Progenitor cell of endocrine pancreas (in vitro differentiated cells): ENCODE data around the gene ABI3BP. TPM values are rescaled to one million over a fixed set of nuclear protein-coding genes. Genes with fewer than 3 reads are reported as not detected.

ENCODE experiments used
- DNase-seq: peaks from one replicate; pipeline ENCODE4 v3.0.0; 2021; ENCODE audit warnings: low spot score; ENCODE audit not compliant: unreplicated experiment
- H3K27ac Mint-ChIP-seq: 2 replicates; pipeline ENCODE4 v1.8.0; 2021; ENCODE audit warnings: mild to moderate bottlenecking, moderate library complexity, mixed read lengths
- H3K27me3 Mint-ChIP-seq: 2 replicates; pipeline ENCODE4 v1.8.0; 2021; ENCODE audit warnings: mixed read lengths
- H3K36me3 Mint-ChIP-seq: 2 replicates; pipeline ENCODE4 v1.8.0; 2022; ENCODE audit warnings: mixed read lengths; ENCODE audit not compliant: insufficient read depth
- H3K4me1 Mint-ChIP-seq: 2 replicates; pipeline ENCODE4 v1.8.0; 2021; ENCODE audit warnings: low read depth, mixed read lengths
- H3K4me3 Mint-ChIP-seq: 2 replicates; pipeline ENCODE4 v1.8.0; 2021; ENCODE audit warnings: low read depth, mild to moderate bottlenecking, moderate library complexity, mixed read lengths
- H3K9me3 Mint-ChIP-seq: 2 replicates; pipeline ENCODE4 v1.8.0; 2021; ENCODE audit warnings: low read depth, mixed read lengths
- total RNA-seq: library from RNA; stranded (reverse); gene quantifications from 2 replicates; pipeline ENCODE4 v1.2.1, GENCODE V29; 2021
- TF ChIP-seq, protein P1 (sequence below): fragments of 200-600 bp; sonication (generic); IDR thresholded peaks from one replicate; pipeline ENCODE4 v1.5.0; 2021; ENCODE audit warnings: antibody characterized with exemption, mild to moderate bottlenecking; ENCODE audit not compliant: unreplicated experiment

The ABI3BP gene
- total RNA-seq, 1 donor from 2014 or later = not detected

DNA sequence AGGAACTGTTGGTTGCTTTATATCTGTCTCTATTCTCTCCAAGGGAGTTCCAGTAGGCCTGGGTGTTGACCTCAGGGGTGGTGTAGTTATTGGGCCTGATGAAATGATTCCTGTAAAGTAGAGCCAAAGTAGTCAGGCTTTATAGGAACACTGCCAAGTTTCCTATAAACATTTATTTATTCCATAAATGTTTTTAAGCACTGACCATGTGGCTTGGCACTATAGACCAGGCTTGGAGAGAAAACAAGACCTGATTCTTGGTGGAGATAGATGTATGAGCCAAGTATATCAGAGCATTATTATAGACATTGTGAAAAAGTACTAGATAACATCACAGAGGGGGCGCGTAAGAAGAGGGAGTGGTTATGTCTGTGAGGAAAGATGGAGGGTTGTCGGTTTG is 218.0 kb downstream of the ABI3BP start:
- no peak overlapping the region for H3K27ac Mint-ChIP-seq
- no peaks in the 10 kb centered on the region for H3K9me3 Mint-ChIP-seq
- H3K27me3 Mint-ChIP-seq = no peaks in the 10 kb centered on the region
- no peak for DNase-seq
- H3K4me1 Mint-ChIP-seq = no peaks in the 10 kb centered on the region
- TF ChIP-seq, protein P1, sequence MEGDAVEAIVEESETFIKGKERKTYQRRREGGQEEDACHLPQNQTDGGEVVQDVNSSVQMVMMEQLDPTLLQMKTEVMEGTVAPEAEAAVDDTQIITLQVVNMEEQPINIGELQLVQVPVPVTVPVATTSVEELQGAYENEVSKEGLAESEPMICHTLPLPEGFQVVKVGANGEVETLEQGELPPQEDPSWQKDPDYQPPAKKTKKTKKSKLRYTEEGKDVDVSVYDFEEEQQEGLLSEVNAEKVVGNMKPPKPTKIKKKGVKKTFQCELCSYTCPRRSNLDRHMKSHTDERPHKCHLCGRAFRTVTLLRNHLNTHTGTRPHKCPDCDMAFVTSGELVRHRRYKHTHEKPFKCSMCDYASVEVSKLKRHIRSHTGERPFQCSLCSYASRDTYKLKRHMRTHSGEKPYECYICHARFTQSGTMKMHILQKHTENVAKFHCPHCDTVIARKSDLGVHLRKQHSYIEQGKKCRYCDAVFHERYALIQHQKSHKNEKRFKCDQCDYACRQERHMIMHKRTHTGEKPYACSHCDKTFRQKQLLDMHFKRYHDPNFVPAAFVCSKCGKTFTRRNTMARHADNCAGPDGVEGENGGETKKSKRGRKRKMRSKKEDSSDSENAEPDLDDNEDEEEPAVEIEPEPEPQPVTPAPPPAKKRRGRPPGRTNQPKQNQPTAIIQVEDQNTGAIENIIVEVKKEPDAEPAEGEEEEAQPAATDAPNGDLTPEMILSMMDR = no peak
- H3K4me3 Mint-ChIP-seq = no peak overlapping the region
- H3K36me3 Mint-ChIP-seq = no peaks in the 10 kb centered on the region

DNA sequence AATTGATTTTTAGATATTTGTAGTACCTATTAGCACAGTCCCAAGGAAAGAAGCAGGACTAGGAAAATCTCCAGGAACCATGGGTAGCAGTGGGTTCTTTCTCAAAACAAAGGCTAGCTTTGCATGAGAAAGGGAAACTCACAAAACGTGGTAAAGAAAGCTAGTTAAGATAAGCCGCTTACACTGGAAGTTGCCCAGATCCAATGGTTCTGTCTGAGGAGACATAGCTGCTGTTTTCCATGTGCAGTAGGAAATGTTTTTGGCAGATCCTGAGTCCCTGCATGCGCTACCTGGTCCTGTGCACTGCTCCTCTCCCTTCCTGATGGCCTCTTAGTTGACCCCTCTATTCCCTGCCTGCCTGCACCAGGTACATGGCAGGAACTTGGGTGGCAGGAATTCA is 223.5 kb downstream of the ABI3BP start:
- no peak for DNase-seq
- H3K27me3 Mint-ChIP-seq = peaks cover 1% of the 10 kb centered on the region
- no peaks in the 10 kb centered on the region for H3K9me3 Mint-ChIP-seq
- TF ChIP-seq, protein P1 = no peak
- no peaks in the 10 kb centered on the region for H3K36me3 Mint-ChIP-seq
- no peak overlapping the region for H3K27ac Mint-ChIP-seq
- no peaks in the 10 kb centered on the region for H3K4me1 Mint-ChIP-seq
- H3K4me3 Mint-ChIP-seq = no peak overlapping the region

DNA sequence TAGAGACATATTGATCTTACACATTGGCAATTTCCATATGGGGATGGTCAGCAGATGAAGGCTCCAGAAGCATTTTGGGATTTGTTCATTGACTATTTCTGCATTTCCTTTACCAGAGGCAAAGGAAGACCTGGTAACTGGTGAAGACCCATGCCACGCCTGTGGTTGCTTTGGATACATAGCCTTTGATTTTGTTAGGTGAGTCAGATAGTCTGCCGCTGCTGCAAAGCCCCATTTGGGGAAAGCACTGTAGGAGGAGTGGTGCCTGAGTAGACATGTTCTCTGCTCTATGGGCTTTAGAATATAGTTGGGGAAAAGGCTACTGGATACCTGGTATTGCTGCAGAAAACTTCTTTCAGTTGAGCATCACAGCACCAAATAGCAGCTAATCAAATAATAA is 227.2 kb downstream of the ABI3BP start:
- Mint-ChIP-seq H3K27me3 (peaks cover 2% of the 10 kb centered on the region), H3K4me1 (no peaks in the 10 kb centered on the region), H3K9me3 (no peaks in the 10 kb centered on the region), H3K27ac (no peak overlapping the region), H3K36me3 (no peaks in the 10 kb centered on the region), H3K4me3 (no peak overlapping the region)
- DNase-seq = no peak
- TF ChIP-seq, protein P1 = no peak

DNA sequence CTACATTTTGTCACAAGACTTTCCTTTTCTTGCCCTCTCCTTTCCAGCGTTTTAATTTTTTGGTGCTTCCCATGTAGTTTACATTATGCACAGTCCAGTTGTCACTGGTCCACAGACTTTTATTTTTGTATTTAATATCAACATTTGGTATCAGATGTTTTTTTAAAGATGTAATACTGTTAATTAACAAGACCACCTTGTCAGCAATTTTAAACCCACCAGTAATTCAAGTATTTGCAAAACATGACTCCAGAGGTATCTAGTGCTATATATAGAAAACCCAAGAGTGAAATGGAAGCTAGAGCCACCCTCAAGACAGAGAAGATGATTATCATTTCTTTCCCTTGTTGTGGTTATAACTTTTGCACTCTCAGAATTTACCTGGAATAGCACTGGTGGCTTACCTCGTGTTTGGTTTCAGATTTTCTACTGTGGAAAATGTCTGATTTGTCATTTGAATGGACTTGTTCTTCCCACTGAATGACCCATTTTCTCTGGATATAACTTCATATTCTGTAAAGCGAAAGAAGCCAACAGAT is 227.7 kb downstream of the ABI3BP start:
- Mint-ChIP-seq H3K27ac (no peak overlapping the region), H3K36me3 (no peaks in the 10 kb centered on the region), H3K4me1 (no peaks in the 10 kb centered on the region), H3K4me3 (no peak overlapping the region), H3K27me3 (peaks cover 2% of the 10 kb centered on the region), H3K9me3 (no peaks in the 10 kb centered on the region)
- TF ChIP-seq, protein P1 = no peak
- no peak for DNase-seq

DNA sequence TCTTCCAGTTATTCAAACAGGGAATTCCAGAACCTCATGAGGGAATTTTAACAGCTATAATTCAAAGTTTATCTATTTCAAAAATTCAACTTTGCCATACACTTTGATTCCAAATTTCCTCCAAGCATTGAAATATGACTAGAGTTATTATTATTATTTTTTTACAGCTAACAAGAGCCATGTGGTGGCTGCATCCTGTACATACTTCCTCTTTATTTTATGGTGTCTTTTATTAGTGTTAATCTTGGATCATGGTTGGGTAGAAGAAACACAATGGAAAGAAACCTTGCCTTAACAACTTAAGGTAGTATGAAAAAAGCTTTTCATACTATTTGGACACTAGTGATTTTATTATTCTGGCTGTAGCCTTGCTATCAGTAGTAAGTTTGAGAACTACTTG is 231.3 kb downstream of the ABI3BP start:
- Mint-ChIP-seq H3K4me3 (no peak overlapping the region), H3K27me3 (peaks cover 2% of the 10 kb centered on the region), H3K4me1 (peaks cover 2% of the 10 kb centered on the region), H3K36me3 (no peaks in the 10 kb centered on the region), H3K27ac (no peak overlapping the region), H3K9me3 (no peaks in the 10 kb centered on the region)
- no peak for DNase-seq
- TF ChIP-seq, protein P1 = no peak
